Gastrocnemius medialis (tissue), 4 donors: ENCODE measurements around the gene NAGK.

Experiments used
- POLR2A ChIP-seq, 2 donors: fragments of 450-650 bp; IDR thresholded peaks; one replicate each; pipeline ENCODE4 v1.6.1; 2017; ENCODE audit warnings: antibody characterized with exemption in 2 of 2, mild to moderate bottlenecking in 2 of 2, moderate library complexity in 2 of 2
- TF ChIP-seq, protein P1 (sequence below), 5 experiments: fragments of 450-650 bp in 3 of 5; fragments of 200-600 bp in 2 of 5; sonication (generic) in 2 of 5; IDR thresholded peaks in 4 of 5; conservative IDR thresholded peaks in 1 of 5; 1 replicate in 4 of 5; 2 replicates in 1 of 5; pipeline ENCODE4 v1.5.1; 2016 to 2019; ENCODE audit warnings: antibody characterized with exemption in 5 of 5, mild to moderate bottlenecking in 3 of 5, moderate library complexity in 3 of 5

DNA sequence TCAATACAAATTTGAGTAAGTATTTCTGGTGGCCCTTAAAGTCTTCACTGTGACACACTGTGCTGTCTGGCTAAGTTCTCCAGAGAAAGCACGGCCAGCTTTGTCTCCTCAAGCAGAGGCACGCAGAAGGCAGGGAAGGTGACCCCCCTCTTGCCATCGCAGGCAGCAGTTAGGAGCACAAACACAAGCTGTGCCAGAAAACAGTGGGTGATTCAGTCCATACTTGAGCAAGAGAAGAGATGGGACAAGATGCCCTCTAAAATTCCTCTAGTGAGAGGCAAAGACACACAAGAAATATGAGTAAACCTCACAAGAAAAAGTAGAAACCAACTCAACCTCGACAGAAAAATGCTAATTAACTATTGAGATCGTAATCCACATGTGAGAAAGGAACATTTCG is 51.7 kb downstream of the NAGK start:
- TF ChIP-seq, protein P1, sequence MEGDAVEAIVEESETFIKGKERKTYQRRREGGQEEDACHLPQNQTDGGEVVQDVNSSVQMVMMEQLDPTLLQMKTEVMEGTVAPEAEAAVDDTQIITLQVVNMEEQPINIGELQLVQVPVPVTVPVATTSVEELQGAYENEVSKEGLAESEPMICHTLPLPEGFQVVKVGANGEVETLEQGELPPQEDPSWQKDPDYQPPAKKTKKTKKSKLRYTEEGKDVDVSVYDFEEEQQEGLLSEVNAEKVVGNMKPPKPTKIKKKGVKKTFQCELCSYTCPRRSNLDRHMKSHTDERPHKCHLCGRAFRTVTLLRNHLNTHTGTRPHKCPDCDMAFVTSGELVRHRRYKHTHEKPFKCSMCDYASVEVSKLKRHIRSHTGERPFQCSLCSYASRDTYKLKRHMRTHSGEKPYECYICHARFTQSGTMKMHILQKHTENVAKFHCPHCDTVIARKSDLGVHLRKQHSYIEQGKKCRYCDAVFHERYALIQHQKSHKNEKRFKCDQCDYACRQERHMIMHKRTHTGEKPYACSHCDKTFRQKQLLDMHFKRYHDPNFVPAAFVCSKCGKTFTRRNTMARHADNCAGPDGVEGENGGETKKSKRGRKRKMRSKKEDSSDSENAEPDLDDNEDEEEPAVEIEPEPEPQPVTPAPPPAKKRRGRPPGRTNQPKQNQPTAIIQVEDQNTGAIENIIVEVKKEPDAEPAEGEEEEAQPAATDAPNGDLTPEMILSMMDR (IDR thresholded peaks at IDR 0.05 in 4 of 5, conservative IDR thresholded peaks at IDR 0.05 in 1 of 5) = no peak
- no peak for TF ChIP-seq POLR2A (IDR thresholded peaks at IDR 0.05)
